ENCODE data around the gene COL6A1. TPM values are rescaled to one million over a fixed set of nuclear protein-coding genes. Genes with fewer than 3 reads are reported as not detected.
"Not testable (repeated sequence)": the region's sequence is repeated elsewhere in the genome, so short reads cannot be mapped to it uniquely, and the experiment has no call there.

Gene COL6A1
- total and polyA plus RNA-seq, 5 experiments from 2014 or later: 1.7 to 21.0 (median 2.0) TPM

DNA sequence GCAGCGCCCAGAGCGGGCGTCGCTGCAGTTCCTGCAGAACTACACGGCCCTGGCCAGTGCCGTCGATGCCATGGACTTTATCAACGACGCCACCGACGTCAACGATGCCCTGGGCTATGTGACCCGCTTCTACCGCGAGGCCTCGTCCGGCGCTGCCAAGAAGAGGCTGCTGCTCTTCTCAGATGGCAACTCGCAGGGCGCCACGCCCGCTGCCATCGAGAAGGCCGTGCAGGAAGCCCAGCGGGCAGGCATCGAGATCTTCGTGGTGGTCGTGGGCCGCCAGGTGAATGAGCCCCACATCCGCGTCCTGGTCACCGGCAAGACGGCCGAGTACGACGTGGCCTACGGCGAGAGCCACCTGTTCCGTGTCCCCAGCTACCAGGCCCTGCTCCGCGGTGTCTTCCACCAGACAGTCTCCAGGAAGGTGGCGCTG lies 22.0 kb downstream of the COL6A1 start:
- Mint-ChIP-seq H3K36me3 (peaks cover 0 to 2% (median 0%) of the 10 kb centered on the region in 3 donors), H3K27me3 (no peaks in the 10 kb centered on the region), H3K4me3 (no peak overlapping the region), H3K9me3 (peaks cover 0 to 5% (median 0%) of the 10 kb centered on the region in 9 donors), H3K27ac (no peak overlapping the region), H3K4me1 (peaks cover 0 to 4% (median 0%) of the 10 kb centered on the region in 4 donors)
- peak in 1 of 10 donors; percentile 12 for DNase-seq
- POLR2A ChIA-PET: no interaction called here
- no peak for ATAC-seq

DNA sequence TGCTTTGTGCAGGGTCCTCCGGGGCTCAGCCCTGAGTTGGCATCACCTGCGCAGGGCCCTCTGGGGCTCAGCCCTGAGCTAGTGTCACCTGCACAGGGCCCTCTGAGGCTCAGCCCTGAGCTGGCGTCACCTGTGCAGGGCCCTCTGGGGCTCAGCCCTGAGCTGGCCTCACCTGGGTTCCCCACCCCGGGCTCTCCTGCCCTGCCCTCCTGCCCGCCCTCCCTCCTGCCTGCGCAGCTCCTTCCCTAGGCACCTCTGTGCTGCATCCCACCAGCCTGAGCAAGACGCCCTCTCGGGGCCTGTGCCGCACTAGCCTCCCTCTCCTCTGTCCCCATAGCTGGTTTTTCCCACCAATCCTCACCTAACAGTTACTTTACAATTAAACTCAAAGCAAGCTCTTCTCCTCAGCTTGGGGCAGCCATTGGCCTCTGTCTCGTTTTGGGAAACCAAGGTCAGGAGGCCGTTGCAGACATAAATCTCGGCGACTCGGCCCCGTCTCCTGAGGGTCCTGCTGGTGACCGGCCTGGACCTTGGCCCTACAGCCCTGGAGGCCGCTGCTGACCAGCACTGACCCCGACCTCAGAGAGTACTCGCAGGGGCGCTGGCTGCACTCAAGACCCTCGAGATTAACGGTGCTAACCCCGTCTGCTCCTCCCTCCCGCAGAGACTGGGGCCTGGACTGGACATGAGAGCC lies 22.7 kb downstream of the COL6A1 start:
- Mint-ChIP-seq H3K27me3 (no peaks in the 10 kb centered on the region), H3K4me3 (no peak overlapping the region), H3K27ac (peak overlapping the region in 1 of 10 donors; percentile 27), H3K36me3 (peaks cover 0 to 2% (median 0%) of the 10 kb centered on the region in 3 donors), H3K4me1 (peaks cover 0 to 4% (median 0%) of the 10 kb centered on the region in 4 donors), H3K9me3 (peaks cover 0 to 5% (median 0%) of the 10 kb centered on the region in 9 donors)
- POLR2A ChIA-PET: no interaction called here
- no peak for ATAC-seq
- peak in 2 of 10 donors; percentile 14 to 53 for DNase-seq

- H3K27ac Mint-ChIP-seq: peak overlapping the region in 2 of 10 donors; percentile 67 to 74
Observed at GRCh38 chr21:46005081-46005480, 23.5 kb downstream of the COL6A1 start.

DNA sequence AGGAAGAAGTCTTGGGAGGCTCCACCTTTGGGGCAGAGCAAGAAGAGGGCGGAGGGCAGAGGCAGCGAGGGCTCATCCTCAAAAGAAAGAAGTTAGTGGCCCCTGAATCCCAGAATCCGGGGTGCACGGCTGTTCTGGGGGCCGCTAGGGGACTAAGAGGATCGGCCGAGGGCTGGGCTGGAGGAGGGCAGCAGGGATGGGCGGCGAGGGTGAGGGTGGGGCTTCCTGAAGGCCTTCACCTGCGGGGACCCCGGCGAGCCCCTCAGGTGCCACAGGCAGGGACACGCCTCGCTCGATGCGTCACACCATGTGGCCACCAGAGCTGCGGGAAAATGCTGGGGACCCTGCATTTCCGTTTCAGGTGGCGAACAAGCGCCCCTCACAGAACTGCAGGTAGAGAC lies 23.9 kb downstream of the COL6A1 start:
- ATAC-seq: no peak
- POLR2A ChIA-PET: no interaction called here
- Mint-ChIP-seq H3K9me3 (peaks cover 0 to 5% (median 0%) of the 10 kb centered on the region in 9 donors), H3K27me3 (no peaks in the 10 kb centered on the region), H3K4me1 (peaks cover 0 to 2% (median 0%) of the 10 kb centered on the region in 4 donors), H3K36me3 (peaks cover 0 to 2% (median 0%) of the 10 kb centered on the region in 3 donors), H3K27ac (no peak overlapping the region), H3K4me3 (no peak overlapping the region)
- DNase-seq: peak in 1 of 10 donors; percentile 16

More at GRCh38 chr21:46005081-46005480, 23.5 kb downstream of the COL6A1 start:
- DNase-seq (no peak), ATAC-seq (no peak)
- POLR2A ChIA-PET: no interaction called here
- Mint-ChIP-seq H3K27me3 (no peaks in the 10 kb centered on the region), H3K36me3 (peaks cover 0 to 2% (median 0%) of the 10 kb centered on the region in 3 donors), H3K9me3 (peaks cover 0 to 5% (median 0%) of the 10 kb centered on the region in 9 donors), H3K4me1 (peaks cover 0 to 2% (median 0%) of the 10 kb centered on the region in 4 donors), H3K4me3 (no peak overlapping the region)

- H3K27ac Mint-ChIP-seq, H3K4me1 Mint-ChIP-seq, ATAC-seq, H3K27me3 Mint-ChIP-seq, H3K9me3 Mint-ChIP-seq, H3K4me3 Mint-ChIP-seq, POLR2A ChIA-PET, H3K36me3 Mint-ChIP-seq: not testable (repeated sequence)
- DNase-seq: peak in 1 of 10 donors; percentile 8
Observed at GRCh38 chr21:46005894-46006546, 24.4 kb downstream of the COL6A1 start.

DNA sequence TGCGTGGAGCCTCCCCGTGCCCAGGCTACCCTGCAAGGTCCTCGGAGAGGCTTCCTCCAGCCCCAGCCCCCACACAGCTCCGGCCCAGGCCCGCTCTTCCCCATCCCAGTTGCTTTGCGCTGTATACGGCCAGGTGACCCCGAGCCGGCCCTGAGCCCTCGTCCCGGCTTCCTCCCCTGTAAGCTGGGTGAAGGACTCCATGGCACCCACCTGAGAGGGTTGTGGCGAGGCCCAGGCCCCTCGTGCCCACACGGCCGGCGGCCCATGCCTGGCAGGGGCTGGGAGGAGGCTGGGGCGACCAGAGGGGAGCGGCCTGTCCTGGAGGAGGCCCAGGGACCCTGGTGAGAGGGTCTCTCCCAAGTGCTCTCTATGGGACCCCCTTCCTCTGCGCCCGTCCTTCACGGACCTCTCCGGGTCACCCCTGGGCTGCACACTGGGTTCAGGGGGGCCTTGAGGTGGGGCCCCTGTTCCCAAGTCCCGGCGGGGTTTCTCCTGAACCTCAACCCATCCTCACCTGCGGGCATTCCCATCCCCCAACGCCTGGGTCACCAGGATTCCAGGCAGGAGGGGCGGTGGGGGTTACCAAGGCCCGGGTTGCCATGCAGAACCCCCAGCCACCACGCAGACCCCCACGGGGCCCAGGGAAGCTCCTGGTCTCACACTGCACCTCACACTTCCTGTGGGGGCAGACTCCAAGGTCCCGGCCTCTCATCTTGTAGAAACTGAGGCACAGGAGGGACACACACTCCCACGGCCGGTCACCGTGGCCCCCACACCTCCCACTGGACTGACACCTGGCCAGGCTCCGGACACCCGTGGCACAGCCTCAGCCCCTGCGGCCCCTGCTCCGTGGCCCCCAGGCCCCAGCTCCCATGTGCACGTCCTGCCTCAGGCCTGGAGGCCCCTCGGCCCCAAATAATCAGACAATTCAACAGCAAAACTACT lies 25.2 kb downstream of the COL6A1 start:
- POLR2A ChIA-PET: no interaction called here
- ATAC-seq (no peak), DNase-seq (peak in 1 of 10 donors; percentile 14)
- Mint-ChIP-seq H3K4me3 (no peak overlapping the region), H3K27me3 (peaks cover 0 to 2% (median 0%) of the 10 kb centered on the region in 5 donors), H3K9me3 (peaks cover 0 to 5% (median 0%) of the 10 kb centered on the region in 9 donors), H3K4me1 (peaks cover 0 to 2% (median 0%) of the 10 kb centered on the region in 4 donors), H3K36me3 (peaks cover 0 to 2% (median 0%) of the 10 kb centered on the region in 3 donors), H3K27ac (no peak overlapping the region)

- Mint-ChIP-seq H3K4me3 (no peak overlapping the region), H3K36me3 (peaks cover 0 to 2% (median 0%) of the 10 kb centered on the region in 3 donors), H3K27me3 (peaks cover 0 to 2% (median 0%) of the 10 kb centered on the region in 5 donors), H3K27ac (no peak overlapping the region), H3K4me1 (peaks cover 0 to 2% (median 0%) of the 10 kb centered on the region in 4 donors), H3K9me3 (peaks cover 0 to 5% (median 0%) of the 10 kb centered on the region in 9 donors)
- DNase-seq (no peak), ATAC-seq (no peak)
- POLR2A ChIA-PET: no interaction called here
Observed at GRCh38 chr21:46007492-46007868, 25.9 kb downstream of the COL6A1 start.

GRCh38 chr21:46008893-46009621 lies 27.5 kb downstream of the COL6A1 start:
- Mint-ChIP-seq H3K4me3 (no peak overlapping the region), H3K27ac (no peak overlapping the region), H3K36me3 (peaks cover 0 to 2% (median 0%) of the 10 kb centered on the region in 3 donors), H3K27me3 (peaks cover 0 to 2% (median 0%) of the 10 kb centered on the region in 5 donors), H3K9me3 (peaks cover 0 to 5% (median 0%) of the 10 kb centered on the region in 9 donors), H3K4me1 (peaks cover 0 to 2% (median 0%) of the 10 kb centered on the region in 4 donors)
- ATAC-seq (no peak), DNase-seq (peak in 1 of 10 donors; percentile 13)
- POLR2A ChIA-PET: no interaction called here

DNA sequence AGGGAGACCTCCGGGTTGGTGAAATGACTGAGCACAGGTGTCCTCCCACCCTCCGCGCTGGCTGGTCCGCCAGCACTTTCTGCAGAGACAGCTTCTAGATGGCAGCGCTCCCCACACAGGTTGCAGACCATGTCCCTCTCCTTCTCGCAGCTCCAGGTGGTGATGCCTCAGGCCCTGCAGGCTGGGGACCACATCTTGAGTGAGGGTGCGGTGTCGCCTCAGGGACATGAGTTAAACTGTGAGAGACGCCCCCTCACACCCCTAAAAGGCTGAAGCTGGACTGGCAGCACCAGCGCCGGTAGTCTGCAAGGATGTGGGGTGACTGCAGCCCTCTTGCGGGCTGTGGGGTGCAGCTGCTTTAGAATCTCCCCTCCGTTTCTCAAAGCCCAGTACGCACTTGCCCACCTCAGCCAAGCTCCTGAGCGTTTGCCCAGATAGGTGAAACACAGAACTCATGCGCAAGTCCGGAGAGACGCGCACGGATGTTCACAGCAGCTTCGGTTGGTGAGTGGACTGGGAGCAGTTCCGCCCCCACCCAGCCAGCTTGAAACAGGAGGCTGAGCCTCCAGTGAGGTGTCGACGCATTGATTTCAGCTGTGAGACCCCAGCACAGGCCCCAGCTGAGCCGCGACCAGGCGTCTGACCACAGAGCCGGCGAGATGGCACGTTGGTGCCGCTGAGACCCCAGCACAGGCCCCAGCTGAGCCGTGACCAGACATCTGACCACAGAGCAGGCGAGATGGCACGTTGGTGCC lies 28.6 kb downstream of the COL6A1 start:
- Mint-ChIP-seq H3K4me1 (no peaks in the 10 kb centered on the region), H3K27me3 (peaks cover 0 to 2% (median 0%) of the 10 kb centered on the region in 5 donors), H3K9me3 (peaks cover 0 to 5% (median 0%) of the 10 kb centered on the region in 9 donors), H3K4me3 (no peak overlapping the region), H3K36me3 (no peaks in the 10 kb centered on the region), H3K27ac (no peak overlapping the region)
- POLR2A ChIA-PET: no interaction called here
- DNase-seq (peak in 1 of 10 donors; percentile 8), ATAC-seq (no peak)

DNA sequence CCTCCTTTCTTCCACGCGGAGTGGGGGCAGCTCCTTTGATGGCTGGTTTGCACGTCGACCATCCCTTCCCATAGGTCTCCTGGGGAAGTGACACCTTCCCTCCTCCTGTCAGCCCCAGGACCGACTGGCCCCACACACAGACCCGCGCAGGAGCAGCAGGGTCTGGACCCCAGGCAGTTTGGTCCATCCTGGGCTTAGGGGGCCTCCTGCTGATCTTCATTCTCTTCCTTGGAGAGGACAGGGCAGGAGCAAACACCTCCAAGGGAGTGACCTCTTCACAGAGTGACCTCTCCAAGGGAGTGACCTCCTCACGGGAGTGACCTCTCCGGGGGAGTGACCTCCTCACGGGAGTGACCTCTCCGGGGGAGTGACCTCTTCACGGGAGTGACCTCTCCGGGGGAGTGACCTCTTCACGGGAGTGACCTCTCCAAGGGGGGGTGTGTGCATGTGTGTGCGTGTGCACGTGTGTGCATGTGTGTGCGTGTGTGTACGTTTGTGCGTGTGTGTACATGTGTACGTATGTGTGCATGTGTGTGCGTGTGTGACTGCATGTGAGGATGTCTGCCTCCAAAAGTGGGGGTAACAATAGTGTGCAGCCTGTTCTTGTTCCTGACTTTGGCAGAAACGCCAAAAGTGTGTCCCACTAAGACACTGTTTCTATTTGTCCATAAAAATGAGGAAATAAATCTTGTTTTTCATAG lies 29.8 kb downstream of the COL6A1 start:
- ATAC-seq (no peak), DNase-seq (no peak)
- H3K27me3 Mint-ChIP-seq: peaks cover 0 to 12% (median 3%) of the 10 kb centered on the region in 5 donors
- peaks cover 0 to 5% (median 0%) of the 10 kb centered on the region in 9 donors for H3K9me3 Mint-ChIP-seq
- POLR2A ChIA-PET: no interaction called here
- H3K4me1 Mint-ChIP-seq: no peaks in the 10 kb centered on the region
- H3K4me3 Mint-ChIP-seq: no peak overlapping the region
- H3K36me3 Mint-ChIP-seq: no peaks in the 10 kb centered on the region
- H3K27ac Mint-ChIP-seq: no peak overlapping the region

- POLR2A ChIA-PET: no interaction called here
- no peak for DNase-seq
- H3K27me3 Mint-ChIP-seq: peaks cover 0 to 19% (median 6%) of the 10 kb centered on the region in 5 donors
- H3K4me1 Mint-ChIP-seq: no peaks in the 10 kb centered on the region
- H3K9me3 Mint-ChIP-seq: peaks cover 0 to 5% (median 0%) of the 10 kb centered on the region in 9 donors
- no peak for ATAC-seq
- no peaks in the 10 kb centered on the region for H3K36me3 Mint-ChIP-seq
- no peak overlapping the region for H3K4me3 Mint-ChIP-seq
- no peak overlapping the region for H3K27ac Mint-ChIP-seq
Observed at GRCh38 chr21:46012154-46012553, 30.6 kb downstream of the COL6A1 start.
